NOMO-1 (cell line): Measurements from ENCODE around the gene PPIP5K2.
"Not testable (repeated sequence)": the region's sequence is repeated elsewhere in the genome, so short reads cannot be mapped to it uniquely, and the experiment has no call there.

Source experiments
- DNase-seq, 2 experiments: peaks; one replicate each; lab custom pipeline; 2025; ENCODE audit not compliant: unreplicated experiment in 2 of 2; lab: John Stamatoyannopoulos, UW

The PPIP5K2 gene

GRCh38 chr5:103119765-103120606 lies at the start of gene PPIP5K2, which contains the start of gene GIN1:
Gene PPIP5K2 (plus strand): TSS chr5:103120301. CDS start chr5:103129590, 9,289 bp downstream.
Gene GIN1 (minus strand): TSS chr5:103120138. CDS start chr5:103108707, 11,431 bp downstream.
- DNase-seq, result peak; percentile 96 to 99

GRCh38 chr5:103073500-103073899 lies 46.6 kb upstream of the PPIP5K2 start:
- not testable (repeated sequence) for DNase-seq

GRCh38 chr5:103075442-103075841 lies 44.7 kb upstream of the PPIP5K2 start:
- DNase-seq, result no peak

DNA sequence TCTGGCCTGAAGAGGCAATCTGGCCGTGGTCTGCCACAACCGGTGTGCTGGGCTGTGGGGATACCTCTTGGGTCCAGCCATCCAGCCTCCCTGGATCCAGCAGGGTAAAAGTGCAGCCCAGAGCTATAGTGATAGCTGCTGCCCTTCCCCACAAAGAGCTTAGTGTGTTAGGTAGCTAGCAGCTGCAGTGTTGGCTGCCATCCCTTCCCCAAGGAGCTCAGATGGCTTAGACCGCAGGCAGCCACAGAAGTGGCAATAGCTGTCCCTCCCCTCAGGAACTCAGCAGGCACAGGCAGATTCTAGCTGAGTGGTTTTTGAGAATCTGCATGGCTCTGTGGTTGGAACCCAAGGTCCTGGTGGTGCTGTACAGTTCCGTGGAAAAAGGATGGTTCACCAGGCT lies 40.3 kb upstream of the PPIP5K2 start:
- no peak for DNase-seq

GRCh38 chr5:103086547-103086946 lies 33.6 kb upstream of the PPIP5K2 start:
- DNase-seq, result no peak

- no peak for DNase-seq
These were observed 30.8 kb upstream of the PPIP5K2 start for GRCh38 chr5:103089272-103089671.

GRCh38 chr5:103090791-103091190 lies 29.3 kb upstream of the PPIP5K2 start:
- DNase-seq, result no peak

GRCh38 chr5:103092676-103093075 lies 27.4 kb upstream of the PPIP5K2 start:
- no peak for DNase-seq

- no peak for DNase-seq
These were observed 26.4 kb upstream of the PPIP5K2 start for GRCh38 chr5:103093727-103094126.

DNA sequence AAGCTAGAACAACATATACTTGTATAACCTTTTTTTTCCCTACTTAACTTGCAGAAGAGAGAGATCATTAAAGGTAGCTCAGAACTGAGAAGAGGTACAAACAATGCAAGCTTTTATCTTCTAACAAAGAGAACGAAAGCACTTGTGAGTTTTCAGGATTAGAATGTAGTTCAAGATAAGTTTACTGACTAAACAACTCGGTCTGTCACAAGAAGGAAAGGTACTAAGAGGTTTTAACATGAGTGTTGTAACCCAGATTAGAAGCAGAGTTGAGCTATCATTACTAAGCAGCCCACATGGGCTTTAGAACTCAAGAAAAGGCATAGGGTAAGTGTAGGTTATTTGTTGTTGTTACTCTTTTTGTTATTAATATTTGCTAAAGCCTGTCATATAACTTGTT lies 25.4 kb upstream of the PPIP5K2 start:
- DNase-seq, result no peak

DNA sequence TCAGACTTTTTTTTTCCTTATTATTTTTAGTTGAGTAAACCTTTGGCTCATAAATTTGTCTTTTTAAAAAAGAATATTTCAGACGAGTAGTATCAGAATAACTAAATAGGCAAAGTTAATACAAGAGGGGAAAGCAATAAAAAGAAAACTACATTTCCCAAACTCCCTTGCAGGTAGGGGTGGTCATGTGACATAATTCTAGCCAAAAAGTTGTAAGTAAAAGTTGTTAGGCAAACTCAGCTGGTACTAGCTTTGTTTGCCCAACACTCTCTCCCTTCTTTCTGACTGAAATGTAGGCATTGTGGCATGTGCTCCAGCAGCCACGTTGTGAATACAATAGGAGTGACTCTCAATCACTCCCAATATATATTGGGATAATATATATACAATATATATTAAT lies 21.1 kb upstream of the PPIP5K2 start:
- DNase-seq, result no peak

DNA sequence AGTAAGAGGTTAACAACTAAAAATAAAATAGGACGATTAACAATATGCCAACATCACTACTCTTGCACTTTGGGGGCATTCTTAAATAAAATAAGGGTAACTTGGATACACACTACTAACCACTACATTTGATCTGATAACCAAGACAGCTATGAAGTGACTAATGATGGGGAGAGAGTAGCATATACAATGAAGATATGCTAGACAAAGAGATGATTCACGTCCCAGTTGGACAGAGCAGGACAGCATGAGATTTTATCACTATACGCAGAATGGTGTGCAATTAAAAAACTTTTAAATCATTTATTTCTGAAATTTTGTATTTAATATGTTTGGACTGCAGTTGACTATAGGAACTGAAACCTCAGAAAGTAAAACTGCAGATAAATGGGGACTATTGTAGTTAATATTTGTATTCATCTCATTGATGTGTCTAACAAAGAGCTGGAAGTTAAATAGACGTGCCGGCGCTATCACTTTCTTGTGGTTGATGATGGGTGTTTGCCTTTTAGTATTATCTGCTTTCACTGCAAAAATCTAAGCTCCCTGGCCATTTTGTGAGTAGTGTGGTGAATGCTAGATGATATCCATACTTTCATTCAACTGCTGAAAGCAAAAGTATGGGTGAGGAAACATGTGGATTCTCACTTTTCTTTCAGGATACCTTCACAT lies 18.9 kb upstream of the PPIP5K2 start:
- no peak for DNase-seq

DNA sequence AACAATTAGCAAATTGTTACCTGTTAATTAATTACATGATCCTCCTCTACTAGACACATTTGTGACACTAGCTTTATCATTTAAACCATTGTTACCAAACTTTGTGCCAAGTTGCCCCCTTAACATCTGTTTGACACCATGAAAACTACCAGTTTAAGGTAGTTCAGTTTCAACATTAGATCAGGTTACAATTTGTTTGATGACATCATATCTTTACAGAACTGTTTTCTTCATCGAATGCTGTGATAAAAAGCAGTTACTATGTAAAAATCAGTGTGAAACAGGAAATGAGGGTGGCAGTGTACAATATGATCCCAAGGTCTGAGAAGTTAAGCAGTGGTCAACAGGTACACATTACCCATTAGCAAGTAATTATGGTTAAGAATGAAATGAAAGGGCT lies 17.9 kb upstream of the PPIP5K2 start:
- DNase-seq, result no peak

- DNase-seq, result peak in 1 of 2 experiments; percentile 9
These were observed 12.0 kb upstream of the PPIP5K2 start for GRCh38 chr5:103108086-103108485.

- no peak for DNase-seq
These were observed 10.8 kb upstream of the PPIP5K2 start for GRCh38 chr5:103109277-103109676.

DNA sequence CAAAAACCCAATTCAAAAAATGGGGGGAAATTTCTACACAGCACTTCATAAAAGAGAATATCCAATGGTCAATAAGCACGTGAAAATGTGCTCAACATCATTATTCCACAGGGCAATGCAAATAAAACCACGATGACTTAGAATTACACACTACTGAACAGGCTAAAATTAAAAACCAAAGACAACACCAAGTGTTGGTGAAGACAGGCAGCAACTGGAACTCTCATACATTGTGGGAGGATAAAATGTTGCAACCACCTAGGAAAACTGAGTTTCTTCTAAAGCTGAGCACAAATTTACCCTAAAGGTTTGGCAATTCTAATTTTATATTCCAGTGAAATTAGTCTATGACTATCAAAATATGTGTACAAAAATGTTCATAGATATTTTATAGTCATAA lies 9.7 kb upstream of the PPIP5K2 start:
- DNase-seq, result no peak

DNA sequence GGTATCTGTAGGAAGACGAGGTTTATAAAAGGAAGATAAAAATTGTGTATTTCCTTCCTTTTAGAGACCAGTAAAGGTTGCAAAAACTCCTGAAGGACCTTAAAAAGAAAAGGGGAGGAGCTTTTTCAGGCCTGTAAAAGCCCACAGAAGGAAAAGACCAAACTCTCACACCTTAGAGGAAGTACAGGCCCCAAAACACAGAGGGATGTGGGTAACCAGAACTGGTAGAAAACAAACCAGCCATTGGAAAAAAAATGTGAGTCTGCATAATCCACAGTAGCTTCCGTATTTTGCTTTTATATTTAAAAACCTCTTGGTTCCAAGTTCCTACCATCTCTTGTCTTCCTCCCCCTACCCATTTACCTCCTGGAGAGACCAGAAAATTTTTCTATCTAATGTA lies 8.6 kb upstream of the PPIP5K2 start:
- DNase-seq, result peak; percentile 65 to 76

GRCh38 chr5:103112910-103113309 lies 7.2 kb upstream of the PPIP5K2 start:
- no peak for DNase-seq

- DNase-seq, result no peak
These were observed 5.7 kb upstream of the PPIP5K2 start for GRCh38 chr5:103114440-103114839.

DNA sequence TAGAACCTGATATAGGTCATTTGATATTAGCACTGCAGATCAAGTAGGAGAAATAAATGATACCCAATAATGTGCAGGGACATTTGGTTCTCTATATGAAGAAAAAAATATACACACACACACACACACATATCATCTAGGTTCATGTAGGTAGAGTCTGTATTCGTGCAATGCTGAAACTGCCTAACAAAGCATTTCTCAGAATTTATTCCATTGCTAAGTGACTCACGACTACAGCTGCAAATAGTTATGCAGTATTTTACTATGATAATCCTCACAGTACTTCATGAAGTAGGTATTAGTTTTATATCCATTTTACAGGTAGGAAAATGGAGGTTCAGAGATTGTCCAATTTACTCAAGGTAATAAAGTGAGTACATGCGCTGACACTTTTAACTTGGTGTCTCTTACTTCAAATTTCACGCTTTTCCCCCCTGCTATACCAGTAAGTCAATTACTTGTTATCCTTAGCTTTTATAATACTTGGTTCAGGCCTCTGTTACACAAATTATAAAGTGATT lies 2.6 kb upstream of the PPIP5K2 start:
- DNase-seq, result no peak

DNA sequence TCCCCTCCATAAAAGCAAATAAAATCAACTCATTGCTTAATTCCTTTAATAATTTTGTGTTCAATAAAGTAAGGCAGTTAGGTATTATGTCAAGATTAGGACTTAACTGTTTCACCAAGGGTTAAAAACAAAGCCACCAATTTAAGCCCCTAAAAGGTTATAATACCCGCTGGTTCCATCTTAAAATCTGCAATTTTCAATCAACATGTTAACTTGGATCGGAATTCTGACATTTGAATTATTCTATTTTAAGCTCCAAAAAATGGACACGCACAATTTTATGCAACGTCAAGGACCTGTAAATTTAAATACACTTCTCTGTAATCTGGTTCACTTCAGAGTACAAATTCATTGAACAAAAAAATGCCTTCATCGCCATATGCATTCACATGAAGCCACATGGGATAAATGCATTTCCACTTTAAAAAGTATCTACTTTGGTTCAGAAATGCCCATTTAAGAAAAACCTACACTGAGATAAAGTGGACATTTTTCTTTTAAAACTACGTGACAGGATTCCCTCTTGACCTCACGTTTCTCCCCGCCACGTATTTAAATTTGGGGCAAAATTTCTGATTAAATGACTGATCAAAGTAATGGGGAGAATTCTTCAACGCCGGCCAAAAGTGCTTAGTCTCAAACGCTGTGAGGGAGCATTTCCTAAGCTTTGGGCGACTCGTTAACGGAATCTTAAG lies 884 bp upstream of the PPIP5K2 start:
- peak; percentile 6 to 47 for DNase-seq
